Measurements from ENCODE around the gene BRD2. TPM values are rescaled to one million over a fixed set of nuclear protein-coding genes. Genes with fewer than 3 reads are reported as not detected.

The BRD2 gene
- total RNA-seq, 3 donors from 2014 or later = 133 to 195 (median 168) TPM

GRCh38 chr6:32983964-32984621 lies 15.7 kb downstream of the BRD2 start:
- H3K36me3 ChIP-seq (ENCODE audit: low read depth) = peaks cover 20% of the 10 kb centered on the region
- no peak overlapping the region for H3K4me3 ChIP-seq
- intact Hi-C loops (cut with DNase I, micrococcal nuclease) = loop anchor here (2.0 to 10.0 kb wide), 3 partner anchors 49 to 99 kb away; no protein-coding TSS in a partner anchor
- ATAC-seq (peak; percentile 1), DNase-seq (no peak)
- peaks cover 50% of the 10 kb centered on the region for H3K4me1 ChIP-seq (ENCODE audit: low read depth)
- no peak for TF ChIP-seq CTCF (IDR thresholded peaks at IDR 0.05)
- no peaks in the 10 kb centered on the region for H3K9me3 ChIP-seq

GRCh38 chr6:32984622-32985389 lies 16.4 kb downstream of the BRD2 start:
- peaks cover 48% of the 10 kb centered on the region for H3K4me1 ChIP-seq (ENCODE audit: low read depth)
- peak; percentile 92 to 100 (median 93) for DNase-seq
- no peaks in the 10 kb centered on the region for H3K9me3 ChIP-seq
- H3K36me3 ChIP-seq (ENCODE audit: low read depth) = peaks cover 16% of the 10 kb centered on the region
- intact Hi-C loops (cut with DNase I, micrococcal nuclease) = loop anchor here (2.0 to 10.0 kb wide), 3 partner anchors 50 to 100 kb away; no protein-coding TSS in a partner anchor
- H3K4me3 ChIP-seq = no peak overlapping the region
- TF ChIP-seq CTCF (IDR thresholded peaks at IDR 0.05) = peak; percentile 63
- peak; percentile 88 for ATAC-seq

GRCh38 chr6:32989368-32989767 lies 21.0 kb downstream of the BRD2 start:
- intact Hi-C loops (cut with DNase I, micrococcal nuclease) = loop anchor here in 1 of 2 donors (10.0 kb wide), 2 partner anchors 55 to 105 kb away; no protein-coding TSS in a partner anchor
- no peak for TF ChIP-seq CTCF (IDR thresholded peaks at IDR 0.05)
- no peaks in the 10 kb centered on the region for H3K9me3 ChIP-seq
- H3K36me3 ChIP-seq (ENCODE audit: low read depth) = no peaks in the 10 kb centered on the region
- DNase-seq = no peak
- H3K4me1 ChIP-seq (ENCODE audit: low read depth) = peaks cover 9% of the 10 kb centered on the region
- ATAC-seq = no peak
- H3K4me3 ChIP-seq = no peak overlapping the region

GRCh38 chr6:32991972-32992371 lies 23.6 kb downstream of the BRD2 start:
- TF ChIP-seq CTCF (IDR thresholded peaks at IDR 0.05) = no peak
- H3K36me3 ChIP-seq (ENCODE audit: low read depth) = no peaks in the 10 kb centered on the region
- no peak overlapping the region for H3K4me3 ChIP-seq
- no peaks in the 10 kb centered on the region for H3K4me1 ChIP-seq (ENCODE audit: low read depth)
- DNase-seq = no peak
- no peaks in the 10 kb centered on the region for H3K9me3 ChIP-seq
- no peak for ATAC-seq
- intact Hi-C loops (cut with DNase I, micrococcal nuclease) = no loop called here

- no peak for DNase-seq
- intact Hi-C loops (cut with DNase I, micrococcal nuclease) = no loop called here
- TF ChIP-seq CTCF (IDR thresholded peaks at IDR 0.05) = no peak
- Histone ChIP-seq H3K4me3 (no peak overlapping the region), H3K9me3 (no peaks in the 10 kb centered on the region), H3K36me3 (ENCODE audit: low read depth) (no peaks in the 10 kb centered on the region), H3K4me1 (ENCODE audit: low read depth) (no peaks in the 10 kb centered on the region)
- ATAC-seq = no peak
Observed at GRCh38 chr6:32993363-32993973, 25.1 kb downstream of the BRD2 start.

All from mucosa of descending colon (tissue), 3 donors.